ENCODE data around the gene ETFBKMT. TPM values are rescaled to one million over a fixed set of nuclear protein-coding genes. Genes with fewer than 3 reads are reported as not detected.

Gene ETFBKMT
- total RNA-seq, 2 donors from 2014 or later, result 1.4 to 2.5 TPM

DNA sequence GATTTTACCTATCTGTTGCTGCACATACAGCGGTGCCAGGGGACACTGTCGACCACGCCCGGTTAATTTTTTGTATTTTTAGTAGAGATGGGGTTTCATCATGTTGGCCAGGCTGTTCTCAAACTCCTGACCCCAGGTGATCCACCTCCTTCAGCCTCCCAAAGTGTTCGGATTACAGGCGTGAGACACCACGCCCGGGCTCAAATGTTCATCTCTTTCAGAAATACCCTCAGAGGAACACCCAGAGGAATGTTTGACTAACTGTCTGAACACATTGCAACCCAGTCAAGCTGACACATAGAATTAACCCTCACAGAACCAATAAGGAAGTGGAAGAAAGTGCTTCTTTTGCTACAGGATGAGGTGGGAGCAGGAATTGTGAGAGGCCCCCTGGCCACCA is 15.0 kb upstream of the ETFBKMT start:
- TF ChIP-seq CTCF (IDR thresholded peaks at IDR 0.05), result no peak
- no peak for ATAC-seq (ENCODE audit: insufficient number of reproducible peaks, low FRiP score, low read depth)
- Histone ChIP-seq H3K27ac (no peak overlapping the region), H3K9me3 (no peaks in the 10 kb centered on the region), H3K36me3 (no peaks in the 10 kb centered on the region), H3K4me3 (no peak overlapping the region), H3K27me3 (replicated peaks; ENCODE audit: insufficient read depth) (no peaks in the 10 kb centered on the region), H3K4me1 (ENCODE audit: control insufficient read depth in 1 of 2, low read depth in 2 of 2) (no peaks in the 10 kb centered on the region)
- no peak for DNase-seq (ENCODE audit: low spot score)

DNA sequence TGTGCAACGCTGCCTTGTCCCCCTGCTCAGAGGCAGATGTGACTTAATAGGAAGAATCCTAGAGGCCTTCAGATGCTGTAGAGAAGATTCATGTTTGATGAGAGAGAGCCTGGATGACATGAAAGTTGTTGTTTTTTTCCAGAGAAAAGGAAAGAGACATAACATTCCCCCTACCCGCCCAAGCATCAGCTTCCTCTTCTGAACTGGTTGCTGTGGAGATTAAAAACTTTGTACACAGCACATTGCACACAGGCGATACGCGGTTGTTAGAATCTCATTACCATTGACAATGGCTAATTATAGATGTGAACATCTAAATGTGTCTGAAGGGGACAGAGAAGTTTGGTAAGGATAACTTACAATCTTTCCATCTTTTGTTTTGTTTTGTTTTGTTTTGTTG is 13.6 kb upstream of the ETFBKMT start:
- Histone ChIP-seq H3K36me3 (no peaks in the 10 kb centered on the region), H3K27ac (no peak overlapping the region), H3K9me3 (no peaks in the 10 kb centered on the region), H3K27me3 (replicated peaks; ENCODE audit: insufficient read depth) (no peaks in the 10 kb centered on the region), H3K4me3 (no peak overlapping the region), H3K4me1 (ENCODE audit: control insufficient read depth in 1 of 2, low read depth in 2 of 2) (no peaks in the 10 kb centered on the region)
- no peak for ATAC-seq (ENCODE audit: insufficient number of reproducible peaks, low FRiP score, low read depth)
- TF ChIP-seq CTCF (IDR thresholded peaks at IDR 0.05), result no peak
- no peak for DNase-seq (ENCODE audit: low spot score)

- ATAC-seq (ENCODE audit: insufficient number of reproducible peaks, low FRiP score, low read depth) (no peak), DNase-seq (ENCODE audit: low spot score) (no peak)
- Histone ChIP-seq H3K27ac (no peak overlapping the region), H3K36me3 (no peaks in the 10 kb centered on the region), H3K4me3 (no peak overlapping the region), H3K9me3 (no peaks in the 10 kb centered on the region), H3K27me3 (replicated peaks; ENCODE audit: insufficient read depth) (no peaks in the 10 kb centered on the region), H3K4me1 (ENCODE audit: control insufficient read depth in 1 of 2, low read depth in 2 of 2) (no peaks in the 10 kb centered on the region)
- TF ChIP-seq CTCF (IDR thresholded peaks at IDR 0.05), result no peak
Observed at GRCh38 chr12:31647086-31647491, 12.4 kb upstream of the ETFBKMT start.

DNA sequence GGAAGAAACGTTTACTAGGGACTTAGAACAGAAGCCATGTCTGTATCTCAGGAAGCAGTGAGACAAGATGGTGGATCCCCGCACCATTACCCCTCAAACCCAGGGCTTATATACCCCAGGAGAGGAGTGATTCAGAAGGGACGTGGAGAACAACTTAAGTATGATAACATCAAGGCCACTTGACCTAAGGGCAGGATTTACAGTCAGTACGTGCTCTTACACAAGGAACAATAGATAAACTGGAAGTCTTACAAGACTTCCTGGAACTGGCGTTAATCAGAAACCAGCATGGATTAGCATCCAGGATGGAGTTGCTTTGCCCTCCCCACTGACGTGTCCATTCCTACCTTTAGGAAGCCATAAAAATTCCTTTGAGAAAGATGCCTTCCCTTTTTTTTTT is 8.6 kb upstream of the ETFBKMT start:
- Histone ChIP-seq H3K27me3 (replicated peaks; ENCODE audit: insufficient read depth) (no peaks in the 10 kb centered on the region), H3K36me3 (no peaks in the 10 kb centered on the region), H3K9me3 (no peaks in the 10 kb centered on the region), H3K4me1 (ENCODE audit: control insufficient read depth in 1 of 2, low read depth in 2 of 2) (no peaks in the 10 kb centered on the region), H3K27ac (no peak overlapping the region), H3K4me3 (no peak overlapping the region)
- DNase-seq (ENCODE audit: low spot score) (no peak), ATAC-seq (ENCODE audit: insufficient number of reproducible peaks, low FRiP score, low read depth) (no peak)
- TF ChIP-seq CTCF (IDR thresholded peaks at IDR 0.05), result no peak

- DNase-seq (ENCODE audit: low spot score) (no peak), ATAC-seq (ENCODE audit: insufficient number of reproducible peaks, low FRiP score, low read depth) (no peak)
- H3K4me3 ChIP-seq, result no peak overlapping the region
Observed at GRCh38 chr12:31651893-31652521, 7.5 kb upstream of the ETFBKMT start.

More at GRCh38 chr12:31651893-31652521, 7.5 kb upstream of the ETFBKMT start:
- Histone ChIP-seq H3K4me1 (ENCODE audit: control insufficient read depth in 1 of 2, low read depth in 2 of 2) (no peaks in the 10 kb centered on the region), H3K27me3 (replicated peaks; ENCODE audit: insufficient read depth) (no peaks in the 10 kb centered on the region), H3K9me3 (no peaks in the 10 kb centered on the region), H3K36me3 (no peaks in the 10 kb centered on the region), H3K27ac (no peak overlapping the region)
- TF ChIP-seq CTCF (IDR thresholded peaks at IDR 0.05), result no peak

All from thoracic aorta (tissue), 2 donors.